NCI-H1092 (cell line): ENCODE measurements around the gene ACTN2.
"Not testable (repeated sequence)": the region's sequence is repeated elsewhere in the genome, so short reads cannot be mapped to it uniquely, and the experiment has no call there.

Experiments
- DNase-seq: peaks from one replicate; lab custom pipeline; 2025; lab: John Stamatoyannopoulos, UW

Gene ACTN2

DNA sequence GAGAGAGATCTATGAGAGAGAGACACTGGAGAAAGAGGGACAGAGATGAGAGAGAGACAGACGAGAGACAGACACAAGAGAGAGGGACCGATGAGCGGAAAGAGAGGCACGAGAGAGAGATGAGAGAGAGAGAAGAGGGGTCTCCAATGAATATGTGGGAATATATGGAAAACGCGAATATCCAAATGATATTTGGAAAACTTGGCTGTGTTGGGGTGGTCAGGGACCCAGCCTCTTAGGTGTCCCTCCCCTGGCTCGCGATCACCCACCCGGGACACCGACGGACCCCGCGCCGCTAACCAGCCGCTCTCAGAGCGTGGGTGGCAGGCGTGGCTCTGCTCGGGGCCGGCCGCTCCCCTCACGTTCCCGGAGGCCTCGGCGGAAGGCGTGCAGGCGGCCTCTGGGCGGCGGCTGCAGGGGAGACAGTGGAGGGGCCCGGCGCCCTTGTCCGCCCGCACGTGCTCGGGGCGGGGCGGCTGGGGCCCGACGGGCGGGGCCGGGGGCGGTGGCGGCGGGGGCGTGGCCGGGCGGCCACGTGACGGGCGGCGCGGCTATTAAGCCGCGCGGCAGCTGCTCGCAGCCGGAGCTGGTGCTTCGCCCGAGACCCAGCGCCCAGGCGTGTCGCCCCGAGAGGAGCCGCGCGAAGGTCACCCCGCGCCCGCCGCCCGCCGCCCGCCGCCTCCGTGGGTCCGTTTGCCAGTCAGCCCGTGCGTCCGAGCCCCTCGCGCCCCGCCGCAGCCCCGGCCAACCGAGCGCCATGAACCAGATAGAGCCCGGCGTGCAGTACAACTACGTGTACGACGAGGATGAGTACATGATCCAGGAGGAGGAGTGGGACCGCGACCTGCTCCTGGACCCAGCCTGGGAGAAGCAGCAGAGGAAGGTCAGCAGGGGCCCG, at the start of gene ACTN2:
ACTN2 (plus strand) TSS at position 583 of the 898 bp plus-strand sequence; CDS start at position 758, 175 bp downstream.
- DNase-seq = peak; percentile 68

DNA sequence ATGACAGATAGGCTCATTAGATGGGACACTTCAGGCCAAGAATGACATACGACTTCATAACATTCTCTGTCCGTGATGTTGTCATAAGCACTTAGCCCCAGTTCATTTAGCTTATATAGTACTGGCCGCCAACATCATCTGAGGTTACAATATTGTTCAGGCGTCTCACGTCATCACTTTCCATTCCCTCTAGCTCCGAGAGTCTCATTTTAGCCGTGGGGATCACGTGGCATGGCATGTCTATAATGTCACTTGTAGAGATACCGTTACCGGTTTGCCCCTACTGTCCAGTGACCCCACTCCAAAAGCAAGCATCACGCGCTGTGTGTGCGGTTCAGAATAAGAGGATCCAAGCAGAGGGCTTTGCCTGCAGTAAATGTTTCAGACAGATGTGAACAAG, 47.4 kb upstream of the ACTN2 start:
- DNase-seq = peak; percentile 74

DNA sequence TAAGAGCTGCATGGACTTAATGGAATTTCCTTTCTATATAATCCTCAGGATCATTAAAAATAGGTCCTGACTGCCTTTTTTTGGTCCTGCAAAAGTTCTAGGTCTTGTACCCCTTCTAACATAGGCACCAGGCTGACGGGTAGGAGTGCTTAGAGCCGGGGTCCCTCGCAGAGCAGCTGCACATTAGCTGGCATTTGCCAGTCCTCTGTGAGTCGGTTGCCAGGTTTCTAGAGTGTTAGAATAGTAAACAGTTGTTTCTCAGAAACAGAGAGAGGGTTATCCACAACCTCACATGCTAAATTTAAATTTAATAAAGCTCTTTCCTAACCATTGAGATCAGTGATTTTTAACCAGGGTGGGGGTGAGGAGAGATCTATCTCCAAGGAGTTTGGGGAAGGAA, 46.6 kb upstream of the ACTN2 start:
- peak; percentile 87 for DNase-seq

DNA sequence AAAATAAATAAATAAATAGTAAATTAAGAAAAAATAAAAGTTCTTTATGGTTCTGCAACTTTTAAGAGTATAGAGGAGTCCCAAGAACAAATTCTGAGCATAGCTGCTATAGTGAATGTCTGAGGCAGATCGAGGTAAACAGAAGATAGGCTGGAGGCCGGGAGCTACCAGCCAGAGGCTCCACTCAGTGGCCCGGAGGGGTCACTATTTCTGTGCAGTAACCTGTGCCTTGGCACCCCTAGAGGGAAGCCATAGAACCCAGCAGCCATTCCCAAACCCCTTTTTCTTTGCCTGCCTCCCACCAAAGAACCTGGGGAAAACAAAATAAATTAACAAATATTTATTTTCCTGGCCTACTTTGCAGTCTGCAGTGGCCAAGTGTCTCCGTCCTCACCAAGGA, 43.5 kb upstream of the ACTN2 start:
- DNase-seq = no peak

DNA sequence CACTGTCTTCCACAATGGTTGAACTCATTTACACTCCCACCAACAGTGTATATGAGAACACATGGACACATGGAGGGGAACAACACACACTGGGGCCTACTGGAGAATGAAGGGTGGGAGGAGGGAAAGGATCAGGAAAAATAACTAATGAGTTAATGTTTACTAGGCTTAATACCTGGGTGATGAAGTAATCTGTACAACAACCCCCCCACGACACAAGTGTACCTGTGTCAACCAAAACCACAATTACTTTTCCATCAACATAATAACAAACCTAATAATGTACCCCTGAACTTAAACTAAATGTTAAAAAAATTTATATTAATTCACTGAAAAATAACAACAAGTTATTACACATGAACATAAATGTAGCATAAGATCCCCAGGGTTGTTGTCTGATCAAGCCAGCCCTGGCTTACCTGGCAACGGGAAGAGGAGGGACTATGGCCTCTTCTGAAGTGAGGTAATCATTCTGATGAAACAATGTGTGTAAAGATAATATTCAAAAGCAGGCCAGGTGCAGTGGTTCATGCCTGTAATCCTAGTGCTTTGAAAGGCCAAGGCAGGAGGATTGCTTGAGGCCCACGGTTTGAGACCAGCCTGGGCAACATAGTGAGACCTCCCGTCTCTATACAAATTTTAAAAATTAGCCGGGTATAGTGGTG, 41.2 kb upstream of the ACTN2 start:
- DNase-seq = no peak

DNA sequence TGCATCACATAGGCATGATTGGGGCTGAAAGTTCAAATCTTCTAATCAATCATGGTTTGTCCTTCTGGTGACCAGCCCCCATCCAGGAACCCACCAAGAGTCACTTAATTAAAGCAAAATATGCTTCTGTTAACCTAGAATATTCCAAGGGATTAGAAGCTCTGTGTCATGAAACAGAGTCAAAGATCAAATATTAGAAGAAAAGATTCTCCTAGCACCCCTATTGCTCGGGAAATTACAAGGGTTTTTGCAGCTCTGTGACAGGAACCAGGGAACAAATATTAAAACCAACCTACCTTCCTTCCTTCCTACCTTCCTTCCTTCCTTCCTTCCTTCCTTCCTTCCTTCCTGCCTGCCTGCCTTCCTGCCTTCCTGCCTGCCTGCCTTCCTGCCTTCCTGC, 31.8 kb upstream of the ACTN2 start:
- no peak for DNase-seq

DNA sequence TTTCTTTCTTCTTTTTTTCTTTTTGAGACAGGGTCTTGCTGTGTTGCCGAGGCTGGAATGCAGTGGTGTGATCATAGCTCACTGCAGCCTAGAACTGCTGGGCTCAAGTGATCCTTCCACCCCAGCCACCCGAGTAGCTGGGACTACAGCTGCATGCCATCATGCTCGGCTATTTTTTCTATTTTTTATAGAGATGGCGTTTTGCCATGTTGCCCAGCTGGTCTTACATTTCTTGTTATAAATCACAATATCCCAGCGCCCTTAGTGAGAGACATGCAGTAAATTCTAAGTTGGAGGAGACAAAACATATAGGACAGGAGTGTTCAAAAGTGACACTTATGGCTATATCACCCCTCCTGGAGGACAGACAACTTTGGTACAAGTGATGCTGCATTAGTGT, 31.3 kb upstream of the ACTN2 start:
- no peak for DNase-seq

DNA sequence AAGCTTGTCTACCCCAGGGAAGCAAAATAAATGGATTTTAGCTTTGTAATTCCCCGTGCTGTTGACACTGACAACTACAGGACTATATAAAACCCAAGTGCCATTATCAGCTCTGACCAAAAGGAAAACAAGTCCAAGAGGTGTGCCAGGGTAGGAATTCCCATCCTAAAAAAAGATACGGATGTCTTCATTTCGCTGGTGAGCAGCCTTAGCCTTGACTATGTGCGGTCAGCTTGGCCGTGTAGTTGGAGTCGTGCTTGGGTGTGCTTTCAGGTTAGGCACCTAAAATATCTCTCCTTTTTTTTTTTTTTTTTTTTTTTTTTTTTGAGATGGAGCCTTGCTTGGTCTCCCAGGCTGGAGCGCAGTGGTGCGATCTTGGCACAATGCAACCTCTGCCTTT, 28.9 kb upstream of the ACTN2 start:
- no peak for DNase-seq

DNA sequence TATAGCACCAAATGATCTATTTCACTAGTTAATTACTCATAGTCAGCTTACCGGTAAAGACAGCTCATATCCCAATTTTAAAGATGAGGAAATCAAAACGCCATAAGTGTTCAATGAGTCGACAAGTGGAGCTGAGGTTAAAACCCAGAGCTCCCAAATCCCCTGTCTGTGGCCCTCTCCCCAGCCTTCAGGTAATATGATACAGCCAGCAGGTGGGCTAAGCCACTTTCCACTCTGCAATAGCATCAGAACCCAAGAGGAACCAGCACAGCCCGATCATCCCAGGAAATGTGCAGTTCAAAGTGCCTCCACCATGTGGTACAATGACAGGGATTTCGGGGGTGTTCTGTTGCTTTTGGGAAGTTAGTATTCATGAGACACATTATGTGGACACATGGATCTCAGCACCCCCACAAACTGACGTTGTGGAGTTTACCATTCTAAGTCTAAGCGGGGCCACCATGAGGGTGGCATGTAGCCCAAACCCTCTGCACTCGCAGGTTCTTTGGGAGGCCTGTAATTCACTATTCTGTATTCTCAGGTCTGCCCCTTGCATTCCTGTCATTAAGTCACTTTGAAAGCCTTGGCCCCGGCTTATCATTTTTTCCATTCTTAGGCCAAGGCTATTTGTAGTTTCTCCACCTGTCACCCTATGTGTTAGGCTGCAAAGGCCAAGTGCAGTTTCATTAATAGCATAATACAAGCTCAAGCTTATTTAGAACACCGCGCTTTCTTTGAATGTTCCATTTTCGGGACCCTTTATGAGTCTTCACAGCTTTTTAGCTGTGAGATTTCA, 26.3 kb upstream of the ACTN2 start:
- no peak for DNase-seq

DNA sequence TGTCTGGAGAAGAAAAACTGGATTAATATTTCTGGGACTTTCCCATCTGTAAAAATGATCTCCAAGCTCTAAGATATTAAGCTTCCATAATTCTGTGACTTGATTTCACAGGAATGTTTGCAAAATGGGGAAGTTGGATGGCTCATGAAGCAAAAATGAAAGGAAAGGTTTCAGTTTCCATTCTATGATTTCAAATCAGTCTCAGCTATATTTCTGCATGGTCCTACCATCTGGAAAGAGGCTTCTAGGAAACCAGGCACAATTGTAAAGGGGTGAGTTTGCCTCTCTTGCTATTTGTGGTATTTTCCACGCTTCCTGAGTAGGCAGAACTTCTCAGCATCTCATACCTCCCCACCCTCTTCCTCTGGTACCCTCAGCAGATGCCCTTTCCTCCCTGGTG, 22.4 kb upstream of the ACTN2 start:
- DNase-seq = no peak

DNA sequence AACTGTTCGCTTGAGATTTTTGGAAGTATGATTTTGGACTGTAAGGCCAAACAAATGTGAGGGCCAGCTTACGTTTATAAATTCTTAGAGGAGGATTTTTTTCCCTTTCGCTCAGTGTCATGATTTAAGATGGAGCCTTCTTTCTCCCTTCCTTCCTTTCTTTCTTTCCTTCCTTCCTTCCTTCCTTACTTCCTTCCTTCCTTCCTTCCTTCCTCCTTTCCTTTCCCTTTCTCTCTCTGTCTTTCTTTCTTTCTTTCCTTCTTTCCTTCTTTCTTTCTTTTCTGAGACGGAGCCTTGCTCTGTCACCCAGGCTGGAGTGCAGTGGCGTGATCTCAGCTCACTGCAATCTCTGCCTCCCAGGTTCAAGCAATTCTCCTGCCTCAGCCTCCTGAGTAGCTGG, 17.4 kb upstream of the ACTN2 start:
- DNase-seq = not testable (repeated sequence)

DNA sequence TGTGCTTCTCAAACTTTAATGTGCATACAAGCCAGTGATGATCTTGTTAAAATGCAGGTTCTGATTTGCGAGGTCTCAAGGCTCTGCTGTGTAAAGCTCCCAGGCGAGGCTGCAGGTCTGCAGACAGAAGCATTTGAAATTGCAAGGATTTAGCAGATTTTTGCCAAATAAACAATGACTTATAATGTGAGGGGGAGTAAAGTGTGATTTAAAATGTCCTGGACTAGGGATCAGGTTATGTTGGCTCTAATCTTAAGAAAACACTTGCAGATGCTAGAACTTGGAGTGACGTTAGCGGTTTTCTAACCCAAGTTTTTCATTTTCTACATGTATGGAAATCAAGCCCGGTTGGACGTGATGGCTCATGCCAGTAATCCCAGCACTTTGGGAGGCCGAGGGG, 16.2 kb upstream of the ACTN2 start:
- DNase-seq = no peak

DNA sequence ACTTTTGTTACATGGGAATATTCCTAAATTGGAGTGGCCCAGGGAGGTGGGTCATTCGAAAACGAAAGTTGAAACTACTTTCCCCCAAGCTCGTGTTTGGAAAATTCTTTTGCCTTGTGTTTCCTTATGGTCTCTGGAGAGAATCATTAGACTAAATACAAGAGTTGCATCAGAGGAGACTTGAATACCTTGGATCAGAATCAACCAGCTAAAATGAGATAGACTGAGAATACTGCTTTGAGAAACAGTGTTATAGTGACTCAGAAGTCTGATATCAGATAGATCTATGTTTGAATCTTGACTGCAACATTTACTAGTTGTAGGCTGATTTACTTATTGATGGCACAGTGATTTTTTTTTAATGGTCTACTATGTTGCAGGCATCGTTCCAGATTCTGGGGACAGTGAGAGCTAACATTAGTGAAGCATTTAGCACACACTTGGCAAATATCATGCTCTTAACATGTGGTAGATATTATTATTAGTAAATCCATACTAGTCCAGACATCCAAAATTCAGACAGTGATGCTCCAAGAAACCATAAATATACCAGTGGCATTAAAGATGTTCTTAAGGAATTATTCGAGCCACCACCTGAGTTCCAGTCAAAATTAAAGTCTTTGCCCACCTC, 12.9 kb upstream of the ACTN2 start:
- DNase-seq = no peak

DNA sequence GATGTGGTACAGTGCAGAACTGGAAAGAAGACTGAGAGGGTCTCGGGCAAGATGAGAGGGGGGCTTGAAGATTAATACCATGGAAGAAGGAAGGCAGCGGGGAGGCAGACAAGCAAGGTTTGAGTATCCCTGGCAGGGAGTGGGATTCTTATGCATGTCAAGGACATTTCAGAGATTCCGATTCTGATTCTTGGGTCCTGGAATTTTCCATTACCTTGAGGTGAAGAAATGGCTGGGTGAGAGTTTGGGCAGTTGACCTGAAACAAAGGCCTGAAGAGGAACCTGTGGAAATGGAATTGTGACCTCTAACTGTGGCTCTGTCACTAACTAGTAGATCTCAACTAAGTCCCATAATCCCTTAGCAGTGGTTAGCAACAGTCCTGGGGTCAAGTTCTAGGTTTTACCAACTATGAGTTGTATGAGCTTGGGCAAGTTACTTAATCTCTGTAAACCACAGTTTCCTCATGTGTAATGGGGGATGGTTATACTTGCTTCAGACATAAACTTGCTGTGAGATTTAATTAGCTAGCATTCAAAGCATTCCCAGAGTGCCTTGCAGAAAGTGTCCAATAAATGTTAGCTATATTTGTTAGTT, 8.6 kb upstream of the ACTN2 start:
- no peak for DNase-seq

DNA sequence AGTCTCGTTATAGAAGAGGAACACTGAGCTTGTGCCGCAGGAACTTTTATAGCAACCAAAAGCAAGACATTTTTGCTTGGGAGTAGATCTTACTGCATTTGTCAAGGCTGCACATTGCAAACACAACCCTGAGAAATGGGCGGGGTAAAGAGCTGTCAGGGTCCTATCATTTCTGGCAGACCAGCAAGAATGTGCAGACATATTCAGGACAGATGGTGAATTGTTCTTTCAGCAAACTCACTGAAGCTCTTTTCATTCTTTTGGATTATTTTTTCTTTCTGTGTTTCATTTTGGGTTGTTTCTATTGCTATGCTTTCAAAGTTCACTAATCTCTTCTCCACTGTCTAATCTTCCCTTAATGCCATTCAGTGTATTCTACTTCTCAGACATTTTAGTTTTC, 5.1 kb upstream of the ACTN2 start:
- DNase-seq = no peak

DNA sequence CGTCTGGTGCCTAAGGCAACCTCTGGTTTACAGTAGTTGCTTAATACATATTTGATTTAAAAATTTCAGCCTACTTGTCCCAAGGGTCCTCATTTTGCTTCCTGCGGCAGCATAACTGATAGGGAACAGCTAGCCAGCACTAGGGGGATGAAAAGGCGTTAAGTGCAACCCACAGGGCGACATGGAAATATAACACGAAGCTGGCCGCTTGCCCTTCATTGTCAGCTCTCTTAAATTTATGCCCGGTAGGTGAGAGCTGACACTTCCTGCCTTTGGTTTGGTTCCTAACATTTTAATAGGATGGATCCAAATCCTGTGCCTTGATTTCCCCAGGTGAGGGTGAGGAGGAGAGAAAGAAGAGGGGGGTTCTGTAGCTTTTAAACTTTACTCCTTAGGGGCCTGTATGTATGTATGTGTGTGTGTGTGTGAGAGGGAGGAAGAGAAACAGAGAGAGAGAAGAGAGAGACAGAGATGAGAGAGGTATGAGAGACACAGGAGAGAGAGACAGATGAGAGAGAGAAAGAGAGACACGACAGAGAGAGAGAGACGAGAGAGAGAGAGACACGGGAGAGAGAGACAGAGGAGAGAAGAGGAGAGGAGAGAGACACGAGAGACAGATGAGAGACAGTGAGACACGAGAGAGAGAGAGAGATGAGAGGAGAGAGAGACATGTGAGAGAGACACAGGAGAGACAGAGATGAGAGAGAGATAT, 938 bp upstream of the ACTN2 start:
- DNase-seq = peak; percentile 71

DNA sequence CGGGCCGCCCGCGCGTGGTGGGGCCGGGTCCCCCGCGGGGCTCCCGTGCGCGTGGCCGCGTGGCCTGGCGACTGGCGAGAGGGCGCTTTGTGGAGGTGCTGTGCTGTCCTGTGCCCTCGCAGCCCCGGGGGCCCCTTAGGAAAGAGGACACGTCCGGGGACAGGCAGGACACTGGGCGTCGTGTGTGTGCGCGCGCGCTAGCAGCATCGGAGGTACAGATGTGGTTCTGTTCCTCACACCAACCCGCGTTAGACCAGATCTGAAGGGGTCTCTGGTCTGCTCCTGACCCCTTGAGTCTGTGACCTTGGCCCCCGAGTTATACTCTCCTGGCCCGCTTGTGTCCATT, 489 bp downstream of the ACTN2 start:
- no peak for DNase-seq

DNA sequence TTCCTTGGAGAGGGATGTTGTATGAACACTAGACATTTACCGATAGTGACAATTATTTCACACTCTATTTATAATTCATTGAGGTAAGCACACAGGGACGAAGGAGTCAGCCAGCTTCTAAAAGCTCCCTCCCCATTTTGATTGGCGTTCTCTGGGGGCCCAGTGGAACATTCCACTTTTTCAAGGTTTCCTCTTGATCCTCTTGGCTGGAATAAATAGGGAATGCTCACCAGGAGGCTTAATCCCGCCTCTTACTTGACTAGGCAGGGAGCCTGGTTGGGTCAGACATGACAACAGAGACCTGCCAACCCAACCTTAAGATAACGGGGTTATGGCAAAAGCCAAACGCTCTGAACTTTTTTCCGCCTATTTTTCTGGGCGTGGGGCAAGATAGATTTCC, 974 bp downstream of the ACTN2 start:
- DNase-seq = no peak

DNA sequence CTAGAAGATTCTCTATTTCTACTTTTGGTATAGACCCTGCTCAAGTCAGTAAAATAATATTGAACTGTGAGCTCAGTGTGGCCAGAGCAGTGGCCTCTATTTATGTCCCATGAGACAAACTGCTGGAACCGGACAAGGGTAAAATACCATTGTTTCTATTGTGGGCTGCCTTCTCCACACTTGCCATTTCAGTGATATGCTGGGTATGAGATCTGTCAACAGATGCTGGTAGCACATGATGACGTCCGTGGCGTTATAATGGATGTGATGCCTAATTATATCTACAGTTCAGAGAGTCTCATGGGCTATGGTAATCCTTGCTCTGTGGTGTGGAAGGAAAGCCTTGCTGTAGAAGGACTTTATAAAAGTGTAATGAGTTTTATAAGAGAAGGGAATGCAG, 2.4 kb downstream of the ACTN2 start:
- no peak for DNase-seq

DNA sequence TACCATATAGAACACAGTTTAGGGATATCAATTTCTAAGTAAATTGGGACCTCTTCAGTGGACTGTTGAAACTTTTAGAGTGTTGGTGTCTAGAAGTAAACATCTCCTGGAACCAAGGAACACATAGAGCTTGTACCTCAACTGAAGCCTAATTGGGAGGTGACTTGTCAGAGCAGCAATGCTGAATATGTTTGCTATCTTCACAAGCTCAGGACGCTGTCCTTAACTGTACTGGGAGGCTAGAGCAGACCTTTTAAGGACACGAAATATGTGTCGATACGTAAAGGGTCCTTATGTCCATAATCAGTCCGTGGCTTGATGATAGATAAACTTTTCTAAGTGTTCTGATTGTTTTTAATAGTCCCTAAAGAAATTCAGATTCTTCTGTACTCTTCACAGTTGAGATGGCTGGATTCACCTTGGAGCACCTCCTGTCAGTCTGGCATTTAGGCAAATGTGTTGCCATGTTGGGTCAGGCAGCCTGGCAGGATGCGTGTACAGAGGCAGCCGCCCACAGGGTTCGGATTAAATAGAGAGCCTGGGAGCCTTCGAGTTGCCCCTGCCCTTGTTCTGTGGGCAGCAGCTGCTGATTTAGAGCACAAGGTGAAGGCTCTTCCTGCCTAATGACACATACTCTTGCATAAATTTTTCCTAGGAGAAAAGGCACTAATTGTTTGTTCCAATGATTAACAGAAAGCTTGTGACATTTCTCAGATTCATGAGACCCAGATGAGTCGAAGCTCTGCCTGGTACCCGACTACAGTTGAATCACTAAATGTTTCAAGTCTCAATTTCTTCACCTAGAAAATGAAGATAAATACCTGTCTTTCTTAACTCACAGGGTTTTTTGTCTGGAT, 3.6 kb downstream of the ACTN2 start:
- no peak for DNase-seq
